Measurements from ENCODE around the gene GPATCH4. TPM values are rescaled to one million over a fixed set of nuclear protein-coding genes. Genes with fewer than 3 reads are reported as not detected.
"Not testable (repeated sequence)": the region's sequence is repeated elsewhere in the genome, so short reads cannot be mapped to it uniquely, and the experiment has no call there.

The GPATCH4 gene
- total RNA-seq, 1 donor from 2014 or later = 9.9 TPM

- no peak for DNase-seq (ENCODE audit: low read depth in 2 of 2)
These were observed 21.8 kb downstream of the GPATCH4 start, which contains the start of gene TTC24 for GRCh38 chr1:156579472-156579871. TSS of gene TTC24 (plus strand) at chr1:156579723. CDS start at chr1:156581365, 1,642 bp downstream.

- DNase-seq (ENCODE audit: low read depth in 2 of 2) = no peak
These were observed 23.2 kb downstream of the GPATCH4 start for GRCh38 chr1:156578055-156578454.

GRCh38 chr1:156577550-156577949 is 23.7 kb downstream of the GPATCH4 start:
- DNase-seq (ENCODE audit: low read depth in 2 of 2) = no peak

- DNase-seq (ENCODE audit: low read depth in 2 of 2) = no peak
These were observed 27.1 kb downstream of the GPATCH4 start for GRCh38 chr1:156574039-156574633.

GRCh38 chr1:156572663-156573018 is 28.6 kb downstream of the GPATCH4 start:
- no peak for DNase-seq (ENCODE audit: low read depth in 2 of 2)

GRCh38 chr1:156571919-156572662 is 29.2 kb downstream of the GPATCH4 start, which contains the start of gene IQGAP3:
TSS of gene IQGAP3 (minus strand) at chr1:156572565. CDS start at chr1:156572529, 36 bp downstream.
- peak; percentile 83 to 86 for DNase-seq (ENCODE audit: low read depth in 2 of 2)

GRCh38 chr1:156571261-156571852 is 29.9 kb downstream of the GPATCH4 start:
- DNase-seq (ENCODE audit: low read depth in 2 of 2) = peak in 1 of 2 donors; percentile 91

- DNase-seq (ENCODE audit: low read depth in 2 of 2) = no peak
These were observed 34.8 kb downstream of the GPATCH4 start for GRCh38 chr1:156566436-156566835.

GRCh38 chr1:156565519-156565918 is 35.8 kb downstream of the GPATCH4 start:
- DNase-seq (ENCODE audit: low read depth in 2 of 2) = no peak

GRCh38 chr1:156560585-156561163 is 40.6 kb downstream of the GPATCH4 start:
- DNase-seq (ENCODE audit: low read depth in 2 of 2) = no peak

GRCh38 chr1:156559797-156560385 is 41.4 kb downstream of the GPATCH4 start:
- no peak for DNase-seq (ENCODE audit: low read depth in 2 of 2)

GRCh38 chr1:156559086-156559796 is 42.0 kb downstream of the GPATCH4 start:
- no peak for DNase-seq (ENCODE audit: low read depth in 2 of 2)

- no peak for DNase-seq (ENCODE audit: low read depth in 2 of 2)
These were observed 44.9 kb downstream of the GPATCH4 start for GRCh38 chr1:156556354-156556753.

- DNase-seq (ENCODE audit: low read depth in 2 of 2) = no peak
These were observed 45.6 kb downstream of the GPATCH4 start for GRCh38 chr1:156555715-156556114.

GRCh38 chr1:156554971-156555370 is 46.3 kb downstream of the GPATCH4 start:
- no peak for DNase-seq (ENCODE audit: low read depth in 2 of 2)

- DNase-seq (ENCODE audit: low read depth in 2 of 2) = no peak
These were observed 47.3 kb downstream of the GPATCH4 start for GRCh38 chr1:156553860-156554485.

GRCh38 chr1:156552937-156553336 is 48.3 kb downstream of the GPATCH4 start:
- DNase-seq (ENCODE audit: low read depth in 2 of 2) = not testable (repeated sequence)

- no peak for DNase-seq (ENCODE audit: low read depth in 2 of 2)
These were observed 48.8 kb downstream of the GPATCH4 start for GRCh38 chr1:156552518-156552917.

GRCh38 chr1:156551869-156552268 is 49.4 kb downstream of the GPATCH4 start:
- DNase-seq (ENCODE audit: low read depth in 2 of 2) = peak in 1 of 2 donors; percentile 23

GRCh38 chr1:156551066-156551643 is 50.1 kb downstream of the GPATCH4 start:
- DNase-seq (ENCODE audit: low read depth in 2 of 2) = no peak
